Measurements from ENCODE around the gene RASGRF1. TPM values are rescaled to one million over a fixed set of nuclear protein-coding genes. Genes with fewer than 3 reads are reported as not detected.
"Not testable (repeated sequence)": the region's sequence is repeated elsewhere in the genome, so short reads cannot be mapped to it uniquely, and the experiment has no call there.

The RASGRF1 gene
- total RNA-seq, 1 donor from 2014 or later = 2.2 TPM

GRCh38 chr15:79037848-79038247 lies 52.7 kb downstream of the RASGRF1 start:
- DNase-seq = no peak

GRCh38 chr15:79036323-79036722 lies 54.3 kb downstream of the RASGRF1 start:
- DNase-seq = no peak

DNA sequence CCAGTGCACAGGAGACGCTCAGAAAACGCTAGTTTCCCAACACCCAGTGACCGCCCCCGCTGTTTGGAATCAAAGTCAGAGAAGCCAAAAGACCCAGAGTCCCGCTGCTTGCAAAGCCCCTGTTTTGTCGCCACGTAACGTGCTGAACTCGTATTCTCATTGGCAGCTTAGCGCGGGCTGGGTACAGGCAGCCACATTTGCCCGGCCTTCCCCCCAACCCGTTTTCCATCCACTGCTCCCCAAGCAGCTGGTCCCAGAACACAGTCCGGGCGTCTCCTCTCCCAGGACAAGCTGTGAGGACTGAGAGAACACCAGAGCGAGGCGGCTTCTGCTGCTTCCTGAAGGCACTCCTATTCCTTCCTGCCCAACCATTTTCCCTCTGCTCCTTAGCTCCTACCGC lies 54.8 kb downstream of the RASGRF1 start:
- DNase-seq = no peak

- DNase-seq = no peak
Measured at GRCh38 chr15:79035111-79035601, 55.4 kb downstream of the RASGRF1 start.

DNA sequence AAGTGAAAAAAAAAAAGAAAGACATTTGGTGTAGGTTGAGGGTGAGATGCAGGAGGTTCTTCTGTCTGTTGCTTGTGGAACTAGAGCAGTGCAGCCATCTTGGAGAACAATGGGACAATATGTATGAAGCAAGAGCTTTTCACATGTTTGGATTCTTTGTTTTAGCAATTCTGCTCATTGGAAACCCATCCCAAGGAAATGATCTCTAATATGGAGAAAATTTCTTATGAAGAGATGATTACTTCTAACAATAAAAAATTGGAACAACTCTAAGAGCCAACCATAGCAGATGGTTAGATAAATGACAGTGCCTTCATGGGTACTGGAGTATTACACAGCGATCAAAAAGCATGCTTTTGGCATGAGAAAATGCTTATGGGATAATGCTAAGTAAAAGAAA lies 56.3 kb downstream of the RASGRF1 start:
- no peak for DNase-seq

DNA sequence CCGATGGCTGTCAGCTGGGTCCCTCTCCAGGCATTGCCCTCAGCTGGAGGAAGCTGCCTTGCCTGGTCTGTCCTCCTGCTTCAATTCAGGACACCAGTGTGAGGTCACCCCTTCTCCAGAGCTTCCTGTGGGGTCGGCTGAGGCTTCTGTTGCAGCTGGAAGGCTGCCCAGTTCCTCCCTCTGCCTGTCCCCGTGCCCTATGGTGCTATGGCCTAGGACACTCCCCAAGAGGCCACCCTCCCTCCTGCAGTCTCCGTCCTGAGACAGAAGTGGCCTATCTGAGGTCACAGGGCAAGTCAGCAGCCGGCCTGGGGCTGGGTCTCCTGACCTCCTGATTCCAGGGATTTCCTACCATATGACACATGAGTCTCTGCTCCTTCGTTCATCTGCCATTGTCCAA lies 57.9 kb downstream of the RASGRF1 start:
- no peak for DNase-seq

- no peak for DNase-seq
Measured at GRCh38 chr15:79031821-79032220, 58.8 kb downstream of the RASGRF1 start.

- DNase-seq = no peak
Measured at GRCh38 chr15:79031201-79031600, 59.4 kb downstream of the RASGRF1 start.

GRCh38 chr15:79030470-79030869 lies 60.1 kb downstream of the RASGRF1 start:
- no peak for DNase-seq

DNA sequence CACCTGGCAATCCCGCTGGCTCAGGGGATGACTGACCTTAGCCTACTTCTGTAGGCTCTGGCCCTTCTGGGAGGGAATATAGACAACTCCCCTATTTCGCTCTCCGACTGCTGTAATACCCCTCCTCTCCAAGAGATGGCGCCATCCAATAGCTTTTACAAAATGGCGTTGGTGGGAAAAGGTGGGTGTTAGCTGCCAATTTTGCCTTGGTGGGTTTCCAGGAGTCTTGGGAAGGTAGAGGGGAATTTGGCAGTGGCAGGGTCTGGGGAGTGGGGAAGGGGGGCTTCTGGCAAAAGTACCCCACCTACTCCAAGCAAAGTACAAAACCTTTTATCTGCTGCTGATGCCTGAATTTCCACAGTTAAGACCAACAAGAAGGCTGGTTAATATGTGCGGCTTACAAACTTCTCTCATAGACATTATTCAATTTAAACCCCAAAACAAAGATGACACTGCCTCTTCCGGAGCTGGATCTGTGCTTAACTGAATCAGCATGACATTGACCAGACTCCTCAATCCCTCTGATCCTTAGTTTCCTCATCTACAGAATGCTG lies 62.1 kb downstream of the RASGRF1 start:
- DNase-seq = peak; percentile 61

DNA sequence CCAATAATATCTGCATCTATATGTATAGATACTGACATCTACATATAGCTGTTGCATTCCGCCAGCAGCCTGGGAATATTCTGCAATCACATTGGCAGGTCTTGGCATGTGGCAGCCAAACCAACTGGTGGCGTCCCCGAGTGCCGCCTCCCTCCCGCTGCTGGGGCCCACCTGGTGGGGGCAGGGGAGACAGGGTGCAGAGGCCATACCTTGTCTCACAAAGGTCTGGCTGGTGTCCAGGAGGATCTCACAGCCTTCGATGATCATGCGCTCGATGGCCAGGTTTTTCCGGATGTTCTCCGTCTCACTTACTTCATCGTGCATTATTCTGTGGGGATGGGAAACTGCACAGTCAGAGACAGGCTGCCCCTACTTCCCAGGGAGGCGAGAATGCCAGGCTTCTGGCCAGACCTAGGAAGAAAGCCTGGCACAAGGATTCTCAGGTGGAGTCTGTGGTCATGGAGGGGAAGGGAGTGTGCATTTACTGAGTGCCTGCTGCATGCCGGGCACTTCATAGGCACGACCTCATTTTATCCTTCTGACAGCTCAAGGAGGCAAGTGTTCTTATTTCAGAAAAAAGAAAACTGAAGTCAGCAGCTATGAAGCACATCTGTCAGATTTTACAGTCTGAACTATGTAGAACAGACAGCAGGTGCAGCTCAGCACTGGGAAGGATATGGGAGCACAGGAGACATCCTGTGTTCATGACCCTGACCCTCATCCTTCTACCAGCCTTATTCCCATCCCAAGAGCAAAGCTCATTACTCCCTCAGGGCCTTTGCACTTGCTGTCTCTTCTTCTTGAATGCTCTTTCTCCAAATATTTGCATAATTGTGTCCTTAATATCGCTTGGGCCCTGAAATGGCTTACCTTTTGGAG lies 62.8 kb downstream of the RASGRF1 start:
- no peak for DNase-seq

- DNase-seq = no peak
Measured at GRCh38 chr15:79025802-79026201, 64.8 kb downstream of the RASGRF1 start.

DNA sequence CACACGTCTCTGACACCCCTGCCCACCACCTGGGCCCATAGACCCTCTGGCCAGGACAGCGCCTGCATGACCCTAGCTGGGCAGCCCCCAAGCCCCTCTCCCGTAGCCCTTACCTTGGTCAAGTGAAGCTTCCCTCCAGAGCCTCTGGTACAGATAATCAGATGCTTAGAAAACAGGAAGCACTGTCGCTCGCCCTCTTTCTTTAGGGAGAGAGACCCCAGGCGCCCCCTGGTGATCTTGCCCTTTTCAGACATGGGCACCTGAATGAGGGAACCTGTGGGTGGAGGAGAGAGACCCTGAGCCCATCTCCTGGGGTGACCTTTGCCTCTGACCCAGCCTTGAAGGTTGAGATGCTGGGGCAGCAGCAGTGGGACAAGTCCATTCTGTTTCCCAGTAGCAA lies 65.4 kb downstream of the RASGRF1 start:
- DNase-seq = peak; percentile 11

DNA sequence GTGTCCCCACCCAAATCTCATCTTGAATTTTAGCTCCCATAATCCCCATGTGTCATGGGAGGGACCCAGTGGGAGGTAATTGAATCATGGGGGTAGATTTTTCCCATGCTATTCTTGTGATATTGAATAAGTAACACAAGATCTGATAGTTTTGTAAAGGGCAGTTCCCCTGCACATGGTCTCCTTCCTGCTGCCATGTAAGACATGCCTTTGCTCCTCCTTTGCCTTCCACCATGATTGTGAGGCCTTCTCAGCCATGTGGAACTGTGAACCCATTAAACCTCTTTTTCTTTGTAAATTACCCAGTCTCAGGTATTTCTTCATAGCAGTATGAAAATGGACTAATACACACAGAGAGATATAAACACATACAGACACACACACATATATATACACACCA lies 66.1 kb downstream of the RASGRF1 start:
- DNase-seq = not testable (repeated sequence)

DNA sequence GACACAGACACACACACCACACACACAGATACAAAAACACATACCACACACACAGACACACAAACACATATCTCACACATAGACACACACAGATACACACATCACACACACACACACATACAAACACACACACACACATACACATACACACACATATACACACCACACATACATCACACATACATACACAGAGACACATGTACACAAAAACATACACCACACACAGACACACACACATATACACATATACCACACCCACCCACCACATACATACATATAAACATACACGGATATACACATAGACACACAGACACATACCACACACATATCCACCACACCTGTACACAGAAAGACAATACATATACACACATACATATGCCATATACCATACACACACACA lies 66.7 kb downstream of the RASGRF1 start:
- DNase-seq = no peak

DNA sequence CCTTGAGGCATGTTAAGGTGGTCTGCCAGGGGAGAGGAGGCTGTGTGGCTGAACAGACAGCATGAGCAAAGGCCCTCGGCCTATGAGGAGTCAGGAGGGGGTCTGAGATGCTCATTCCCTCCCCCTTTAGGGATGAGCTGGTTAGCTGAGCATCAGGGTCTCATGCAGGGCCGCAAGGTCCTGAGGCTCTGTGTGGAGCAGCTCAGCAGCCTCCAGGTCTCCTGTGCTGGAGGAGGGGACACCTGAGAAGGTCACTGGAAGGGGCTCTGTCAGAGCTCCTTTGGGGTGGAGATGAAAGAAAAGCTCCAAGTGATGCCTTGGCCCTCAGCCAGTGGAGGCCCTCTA lies 67.1 kb downstream of the RASGRF1 start:
- DNase-seq = no peak

- DNase-seq = no peak
Measured at GRCh38 chr15:79018960-79019359, 71.6 kb downstream of the RASGRF1 start.

DNA sequence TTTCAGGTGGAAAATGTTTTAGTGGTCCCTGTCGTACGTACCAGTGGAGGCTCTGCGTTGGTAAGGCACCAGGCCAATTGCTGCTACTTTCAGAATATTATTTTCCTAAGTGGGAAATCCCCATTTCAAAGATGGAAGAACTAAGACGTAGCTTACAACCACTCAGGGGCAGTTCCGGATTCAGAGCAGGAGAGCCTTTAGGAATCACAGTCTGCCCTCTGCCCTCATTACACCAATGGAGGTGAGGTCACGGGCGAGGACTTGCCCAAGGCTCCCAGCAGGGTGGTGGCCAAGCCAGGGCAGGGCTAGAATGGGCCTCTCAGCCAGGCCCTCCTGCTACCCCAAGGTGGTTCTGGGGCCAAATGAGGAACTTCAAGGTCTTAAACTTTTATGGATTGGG lies 72.6 kb downstream of the RASGRF1 start:
- no peak for DNase-seq

DNA sequence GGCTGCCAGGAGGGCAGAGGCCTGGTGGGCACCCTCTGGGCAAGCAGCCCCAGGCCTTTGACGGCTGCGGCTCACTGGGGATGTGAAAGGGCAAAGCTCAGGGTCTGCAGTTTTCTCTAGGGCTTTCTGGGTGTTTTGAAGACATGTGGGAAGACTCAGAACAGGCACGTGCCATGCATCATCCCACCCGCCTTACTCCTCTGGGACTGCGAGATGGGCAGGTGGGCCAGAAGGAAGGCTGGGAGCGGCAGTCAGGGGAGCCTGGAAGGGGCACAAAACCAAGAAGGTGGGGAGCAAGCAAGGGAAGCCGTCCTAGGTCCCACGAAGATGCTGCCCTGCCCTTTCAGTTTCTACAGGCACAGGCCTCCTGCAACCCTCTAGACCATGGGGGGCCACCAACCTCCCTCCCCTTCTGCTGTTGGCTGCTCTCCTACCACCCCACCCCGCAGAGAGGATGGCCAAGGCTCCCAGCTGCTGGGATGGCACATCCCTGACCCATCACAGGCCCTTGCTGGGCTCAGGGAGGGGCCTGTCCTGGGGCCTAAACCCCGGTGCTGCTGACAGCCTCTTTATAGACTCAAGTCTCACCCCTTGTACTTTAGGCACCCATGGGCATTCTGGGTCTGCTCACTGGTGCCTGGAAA lies 73.9 kb downstream of the RASGRF1 start:
- no peak for DNase-seq

DNA sequence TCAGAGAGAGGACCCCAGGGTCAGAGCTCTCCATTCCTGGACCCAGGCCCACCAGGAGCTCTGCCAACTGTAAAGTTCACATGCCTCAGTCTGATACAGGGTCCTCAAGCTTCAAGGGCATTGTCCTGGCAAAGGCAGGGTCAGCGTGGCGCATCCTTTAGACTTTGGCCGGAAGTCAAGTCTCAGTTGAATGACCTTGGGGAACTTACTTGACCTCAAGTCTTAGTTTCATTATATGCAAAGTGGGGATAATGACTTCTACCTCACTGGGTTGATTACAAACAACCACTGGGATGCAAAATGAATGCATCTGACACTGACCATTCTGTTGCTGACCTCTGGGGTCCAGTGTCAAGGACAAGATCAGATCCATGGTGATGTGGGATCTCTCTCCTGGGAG lies 75.2 kb downstream of the RASGRF1 start:
- DNase-seq = no peak

DNA sequence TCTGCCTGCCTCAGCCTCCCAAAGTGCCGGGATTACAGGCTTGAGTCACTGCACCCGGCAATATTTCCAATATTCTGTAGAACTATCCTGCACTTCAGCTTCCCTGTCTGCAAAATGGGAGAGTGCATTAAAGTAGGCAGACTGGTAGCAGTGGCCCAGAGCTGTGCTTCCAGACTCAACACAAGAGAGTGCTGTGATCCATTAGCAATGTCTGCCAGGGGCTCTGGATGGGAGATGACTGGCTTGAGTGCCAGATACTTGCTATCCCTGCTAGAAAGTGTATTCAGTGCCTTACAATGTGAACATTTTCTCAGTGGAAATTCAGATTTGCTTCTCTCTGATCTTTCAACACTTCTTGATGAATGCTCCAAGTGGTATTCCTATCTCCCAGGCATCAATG lies 80.3 kb downstream of the RASGRF1 start:
- DNase-seq = no peak

DNA sequence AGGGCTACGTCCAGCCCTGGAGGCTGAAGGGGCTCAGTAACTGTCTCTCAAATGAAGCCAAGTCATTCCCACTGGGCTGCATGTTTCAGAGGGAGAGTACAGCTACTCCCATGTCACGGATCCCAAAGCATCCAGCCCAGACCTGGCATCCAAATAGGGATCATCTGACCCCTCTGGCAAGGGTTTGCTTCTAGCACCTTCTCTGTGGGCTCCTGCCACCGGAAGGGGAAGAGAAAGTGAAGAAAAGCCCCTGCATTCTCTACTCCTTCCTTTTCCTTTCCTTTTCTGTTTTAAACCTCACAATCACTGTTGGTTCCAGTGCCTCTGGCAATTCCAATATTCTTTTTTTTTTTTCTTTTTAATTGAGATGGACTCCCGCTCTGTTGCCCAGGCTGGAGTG lies 81.2 kb downstream of the RASGRF1 start:
- no peak for DNase-seq

GRCh38 chr15:79008659-79009058 lies 81.9 kb downstream of the RASGRF1 start:
- DNase-seq = no peak

GRCh38 chr15:79007066-79007465 lies 83.5 kb downstream of the RASGRF1 start:
- DNase-seq = peak; percentile 76

Data from dermis blood vessel endothelial cell (primary cell).